SK-N-SH (cell line): ENCODE data around the gene VTCN1.

ENCODE experiments used
- TAF1 ChIP-seq: IDR thresholded peaks from 2 replicates; pipeline ENCODE4 v1.6.1; 2012; ENCODE audit warnings: low read depth, mild to moderate bottlenecking, low read length, moderate library complexity, borderline replicate concordance
- USF2 ChIP-seq: fragments of 150-350 bp; IDR thresholded peaks from 2 replicates; pipeline ENCODE4 v1.6.1; 2017; ENCODE audit warnings: antibody characterized with exemption, low read length, low read depth, borderline replicate concordance

- TF ChIP-seq USF2 = no peak
- TF ChIP-seq TAF1 = no peak
These were observed 62.7 kb downstream of the VTCN1 start for GRCh38 chr1:117147856-117148588.
